Mesendoderm (in vitro differentiated cells): ENCODE results near the gene LRBA.

Experiments used
- DNase-seq: peaks from one replicate; pipeline ENCODE4 v3.0.0; 2013
- H2AK5ac ChIP-seq: 2 replicates; pipeline ENCODE4 v1.6.1; 2013; ENCODE audit warnings: low read length, inconsistent platforms
- H2BK120ac ChIP-seq: 2 replicates; pipeline ENCODE4 v1.6.1; 2013; ENCODE audit warnings: low read depth, mild to moderate bottlenecking, low read length, moderate library complexity, mixed read lengths
- H2BK15ac ChIP-seq: replicated peaks from 2 replicates; pipeline ENCODE4 v1.6.1; 2013; ENCODE audit warnings: low read depth, mild to moderate bottlenecking, moderate library complexity
- H2BK5ac ChIP-seq: 2 replicates; pipeline ENCODE4 v1.6.1; 2013; ENCODE audit warnings: low read length, inconsistent platforms
- H3K18ac ChIP-seq: 2 replicates; pipeline ENCODE4 v1.6.1; 2013; ENCODE audit warnings: mild to moderate bottlenecking, low read length, mixed read lengths
- H3K23ac ChIP-seq: one replicate; pipeline ENCODE4 v1.6.1; 2013; ENCODE audit warnings: low read length
- H3K27ac ChIP-seq: 2 replicates; pipeline ENCODE4 v1.5.1; 2013; ENCODE audit warnings: low read depth, mild to moderate bottlenecking, inconsistent platforms, low read length, moderate library complexity
- H3K27me3 ChIP-seq: 2 replicates; pipeline ENCODE4 v1.6.1; 2013; ENCODE audit warnings: low read length, control low read depth, mild to moderate bottlenecking, inconsistent platforms; ENCODE audit not compliant: insufficient read depth, poor library complexity
- H3K36me3 ChIP-seq: 2 replicates; pipeline ENCODE4 v1.6.1; 2013; ENCODE audit warnings: low read length, inconsistent platforms; ENCODE audit not compliant: control insufficient read depth, insufficient read depth
- H3K4ac ChIP-seq: one replicate; pipeline ENCODE4 v1.6.1; 2013; ENCODE audit warnings: low read depth, mild to moderate bottlenecking, low read length, moderate library complexity
- H3K4me1 ChIP-seq: 2 replicates; pipeline ENCODE4 v1.6.1; 2013; ENCODE audit warnings: low read depth, low read length, inconsistent platforms; ENCODE audit not compliant: control insufficient read depth
- H3K4me2 ChIP-seq: 2 replicates; pipeline ENCODE4 v1.6.1; 2013; ENCODE audit warnings: low read length
- H3K4me3 ChIP-seq: 2 replicates; pipeline ENCODE4 v1.5.1; 2013; ENCODE audit warnings: mild to moderate bottlenecking, low read length
- H3K56ac ChIP-seq: one replicate; pipeline ENCODE4 v1.6.1; 2013; ENCODE audit warnings: low read length
- H3K79me1 ChIP-seq: 2 replicates; pipeline ENCODE4 v1.6.1; 2013; ENCODE audit warnings: low read length, inconsistent platforms
- H3K79me2 ChIP-seq: 2 replicates; pipeline ENCODE4 v1.6.1; 2013; ENCODE audit warnings: mild to moderate bottlenecking, low read length; ENCODE audit not compliant: control insufficient read depth, insufficient read depth
- H3K9ac ChIP-seq: 2 replicates; pipeline ENCODE4 v1.6.1; 2013; ENCODE audit warnings: low read length, inconsistent platforms
- H4K5ac ChIP-seq: one replicate; pipeline ENCODE4 v1.6.1; 2013; ENCODE audit warnings: low read length
- H4K8ac ChIP-seq: one replicate; pipeline ENCODE4 v1.6.1; 2013; ENCODE audit warnings: low read depth, mild to moderate bottlenecking, control low read depth, low read length, moderate library complexity
- WGBS: extraction: QIAGEN DNeasy Blood & Tissue Kit; methylation state at CpG from one replicate; pipeline ENCODE4 v1.1.7; 2013; ENCODE audit warnings: low lambda C conversion rate, missing lambda C conversion rate; ENCODE audit not compliant: insufficient coverage; ENCODE audit errors: extremely low coverage; 5-methylcytosine and 5-hydroxymethylcytosine counted together

The LRBA gene

DNA sequence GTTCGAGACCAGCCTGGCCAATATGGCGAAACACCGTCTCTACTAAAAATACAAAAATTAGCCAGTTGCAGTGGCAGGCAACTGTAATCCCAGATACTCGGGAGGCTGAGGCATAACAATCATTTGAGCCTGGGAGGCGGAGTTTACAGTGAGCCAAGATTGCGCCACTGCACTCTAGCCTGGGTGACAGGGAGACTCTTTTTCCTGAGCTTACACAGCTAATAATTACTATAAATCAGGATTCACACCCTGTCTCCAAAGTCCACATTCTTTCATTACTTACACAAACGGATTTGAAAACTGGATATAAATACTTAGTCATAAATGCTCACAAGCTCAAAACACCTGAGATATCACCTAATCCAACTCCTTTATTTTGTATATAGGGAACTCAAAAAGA, 151.6 kb downstream of the LRBA start:
- Histone ChIP-seq H3K27me3 (no peaks in the 10 kb centered on the region), H3K27ac (no peak overlapping the region), H3K4me2 (no peak overlapping the region), H3K79me1 (no peaks in the 10 kb centered on the region), H2BK5ac (no peak overlapping the region), H2BK15ac (no peak overlapping the region), H3K56ac (no peak overlapping the region), H3K79me2 (no peaks in the 10 kb centered on the region), H3K23ac (no peak overlapping the region), H3K9ac (no peak overlapping the region), H2BK120ac (no peak overlapping the region), H3K4me1 (no peaks in the 10 kb centered on the region), H2AK5ac (no peak overlapping the region), H3K36me3 (no peaks in the 10 kb centered on the region), H4K5ac (no peak overlapping the region), H4K8ac (no peak overlapping the region), H3K4me3 (no peak overlapping the region), H3K18ac (no peak overlapping the region), H3K4ac (no peak overlapping the region)
- no peak for DNase-seq
- WGBS = no CpG with 5 or more reads among the region's 7 CpGs

- Histone ChIP-seq H3K79me1 (no peaks in the 10 kb centered on the region), H4K5ac (no peak overlapping the region), H3K4me2 (no peak overlapping the region), H3K4me3 (no peak overlapping the region), H3K4ac (no peak overlapping the region), H3K9ac (no peak overlapping the region), H3K56ac (no peak overlapping the region), H3K18ac (no peak overlapping the region), H2BK120ac (no peak overlapping the region), H2AK5ac (no peak overlapping the region), H2BK5ac (no peak overlapping the region), H3K4me1 (no peaks in the 10 kb centered on the region), H4K8ac (no peak overlapping the region), H3K27me3 (no peaks in the 10 kb centered on the region), H3K23ac (no peak overlapping the region), H2BK15ac (no peak overlapping the region), H3K36me3 (no peaks in the 10 kb centered on the region), H3K79me2 (no peaks in the 10 kb centered on the region), H3K27ac (no peak overlapping the region)
- no peak for DNase-seq
- WGBS = no CpG with 5 or more reads among the region's 5 CpGs
Measured at GRCh38 chr4:150862829-150863228, 152.3 kb downstream of the LRBA start.

DNA sequence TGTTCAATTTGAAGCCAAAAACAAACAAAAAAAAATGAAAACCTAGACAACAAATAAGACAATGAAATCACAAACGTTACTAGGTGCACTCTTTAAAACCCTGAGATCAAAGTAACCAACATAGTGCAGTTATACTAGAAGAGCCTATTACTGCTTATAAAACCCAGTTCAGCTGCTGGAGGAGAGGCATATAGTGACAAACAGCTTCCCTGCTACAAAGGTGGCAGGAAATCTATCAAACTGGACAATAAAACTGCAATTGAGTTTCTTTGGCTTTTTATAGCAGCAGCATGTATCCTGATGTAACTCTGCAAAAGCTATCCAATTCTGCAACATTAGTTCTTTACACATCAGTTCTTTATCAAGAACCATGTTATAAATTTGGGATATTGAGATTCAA, 155.6 kb downstream of the LRBA start:
- H3K4me2 ChIP-seq = no peak overlapping the region
- H3K27ac ChIP-seq = no peak overlapping the region
- no peak overlapping the region for H3K9ac ChIP-seq
- H4K5ac ChIP-seq = no peak overlapping the region
- H2AK5ac ChIP-seq = no peak overlapping the region
- no peaks in the 10 kb centered on the region for H3K79me2 ChIP-seq
- no peak overlapping the region for H3K4me3 ChIP-seq
- WGBS = no CpG with 5 or more reads among the region's 1 CpG
- H4K8ac ChIP-seq = no peak overlapping the region
- no peak overlapping the region for H3K23ac ChIP-seq
- H3K27me3 ChIP-seq = no peaks in the 10 kb centered on the region
- H2BK120ac ChIP-seq = no peak overlapping the region
- H3K36me3 ChIP-seq = no peaks in the 10 kb centered on the region
- H3K4ac ChIP-seq = no peak overlapping the region
- no peak overlapping the region for H2BK5ac ChIP-seq
- H2BK15ac ChIP-seq = no peak overlapping the region
- H3K79me1 ChIP-seq = no peaks in the 10 kb centered on the region
- H3K18ac ChIP-seq = no peak overlapping the region
- DNase-seq = no peak
- H3K4me1 ChIP-seq = no peaks in the 10 kb centered on the region
- H3K56ac ChIP-seq = no peak overlapping the region

GRCh38 chr4:150855981-150856510, 159.0 kb downstream of the LRBA start:
- H3K56ac ChIP-seq = no peak overlapping the region
- H2BK5ac ChIP-seq = no peak overlapping the region
- no peak overlapping the region for H3K27ac ChIP-seq
- H3K4me3 ChIP-seq = no peak overlapping the region
- no peak overlapping the region for H2BK120ac ChIP-seq
- no peak overlapping the region for H2AK5ac ChIP-seq
- no peaks in the 10 kb centered on the region for H3K27me3 ChIP-seq
- H3K18ac ChIP-seq = no peak overlapping the region
- no peaks in the 10 kb centered on the region for H3K79me2 ChIP-seq
- no peaks in the 10 kb centered on the region for H3K36me3 ChIP-seq
- no peak overlapping the region for H2BK15ac ChIP-seq
- H3K4ac ChIP-seq = no peak overlapping the region
- H4K5ac ChIP-seq = no peak overlapping the region
- no peak overlapping the region for H4K8ac ChIP-seq
- no peak overlapping the region for H3K4me2 ChIP-seq
- no peaks in the 10 kb centered on the region for H3K4me1 ChIP-seq
- H3K9ac ChIP-seq = no peak overlapping the region
- no peak for DNase-seq
- H3K23ac ChIP-seq = no peak overlapping the region
- no peaks in the 10 kb centered on the region for H3K79me1 ChIP-seq
- WGBS = no CpG with 5 or more reads among the region's 1 CpG

DNA sequence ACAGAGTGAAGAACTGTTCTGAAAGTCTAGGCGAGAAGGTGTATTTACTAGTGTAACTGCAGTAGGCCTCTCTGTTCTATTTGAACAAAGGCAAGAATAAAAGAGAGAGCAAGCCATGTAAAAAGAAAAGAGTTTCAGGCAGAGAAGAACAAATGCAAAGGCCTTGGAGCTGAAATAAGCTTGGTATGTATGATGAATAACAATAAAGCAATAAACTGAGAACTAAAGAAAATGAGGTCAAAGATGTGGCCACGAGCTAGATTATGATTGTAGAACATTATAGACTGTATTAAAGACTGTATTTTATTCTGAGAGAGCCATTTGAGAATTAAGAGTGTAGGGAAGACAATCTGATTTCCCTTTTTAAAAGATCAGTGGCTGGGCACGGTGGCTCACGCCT, 160.5 kb downstream of the LRBA start:
- Histone ChIP-seq H2BK15ac (no peak overlapping the region), H3K4me3 (no peak overlapping the region), H3K23ac (no peak overlapping the region), H2BK5ac (no peak overlapping the region), H3K9ac (no peak overlapping the region), H3K4me1 (no peaks in the 10 kb centered on the region), H3K27ac (no peak overlapping the region), H3K4me2 (no peak overlapping the region), H3K36me3 (no peaks in the 10 kb centered on the region), H2AK5ac (no peak overlapping the region), H4K5ac (no peak overlapping the region), H3K56ac (no peak overlapping the region), H2BK120ac (no peak overlapping the region), H3K4ac (no peak overlapping the region), H3K18ac (no peak overlapping the region), H3K27me3 (no peaks in the 10 kb centered on the region), H3K79me1 (no peaks in the 10 kb centered on the region), H4K8ac (no peak overlapping the region), H3K79me2 (no peaks in the 10 kb centered on the region)
- DNase-seq = no peak
- WGBS = no CpG with 5 or more reads among the region's 4 CpGs

DNA sequence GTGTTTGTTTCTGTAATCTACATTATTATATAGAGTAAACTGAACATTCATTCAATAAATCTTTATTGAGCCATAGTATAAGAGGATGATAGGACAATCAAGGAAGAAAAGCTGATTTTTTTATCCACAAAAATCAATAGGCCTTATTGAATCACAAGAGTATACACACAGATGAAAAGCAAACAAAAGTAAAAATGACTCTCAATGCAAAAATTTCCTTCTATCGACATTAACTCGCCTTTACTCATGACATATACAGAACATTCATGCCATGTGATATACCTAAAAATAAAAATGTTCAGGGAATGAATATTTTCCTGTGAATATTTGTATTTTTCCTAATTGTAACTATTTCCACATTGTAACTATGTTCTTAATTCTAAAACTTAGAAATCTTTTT, 161.2 kb downstream of the LRBA start:
- no peak overlapping the region for H2BK15ac ChIP-seq
- H3K4ac ChIP-seq = no peak overlapping the region
- WGBS = no CpG with 5 or more reads among the region's 2 CpGs

More for the DNA sequence above, 161.2 kb downstream of the LRBA start:
- no peak for DNase-seq
- H3K79me1 ChIP-seq = no peaks in the 10 kb centered on the region
- H4K5ac ChIP-seq = no peak overlapping the region
- no peak overlapping the region for H3K23ac ChIP-seq
- H2AK5ac ChIP-seq = no peak overlapping the region
- no peaks in the 10 kb centered on the region for H3K79me2 ChIP-seq
- no peak overlapping the region for H2BK5ac ChIP-seq
- no peak overlapping the region for H3K56ac ChIP-seq
- H2BK120ac ChIP-seq = no peak overlapping the region
- H3K18ac ChIP-seq = no peak overlapping the region
- H4K8ac ChIP-seq = no peak overlapping the region
- no peak overlapping the region for H3K4me2 ChIP-seq
- no peaks in the 10 kb centered on the region for H3K36me3 ChIP-seq
- no peaks in the 10 kb centered on the region for H3K4me1 ChIP-seq
- H3K27ac ChIP-seq = no peak overlapping the region
- H3K9ac ChIP-seq = no peak overlapping the region
- H3K27me3 ChIP-seq = no peaks in the 10 kb centered on the region
- no peak overlapping the region for H3K4me3 ChIP-seq
